GM12878 (cell line): ENCODE data around the gene DLG2. TPM values are rescaled to one million over a fixed set of nuclear protein-coding genes. Genes with fewer than 3 reads are reported as not detected.

Source experiments
- ATAC-seq: fragments of 200-7000 bp; cut with Tn5 transposase; 3 replicates; pipeline ENCODE4 v1.9.1; 2020; ENCODE audit warnings: mild to moderate bottlenecking, moderate library complexity
- BruUV-seq: library from RNA; stranded (reverse); fragments of 400-500 nt; replicated peaks from 2 replicates; lab custom pipeline; 2021; lab: Mats Ljungman, UMichigan
- CTCF ChIA-PET: fragments of 300-600 bp; sonication (Branson Sonifier 250); formaldehyde crosslinking; extraction: SDS; loops from one replicate; lab custom pipeline; 2021; ENCODE audit warnings: inconsistent platforms; lab: Yijun Ruan, JAX
- POLR2A ChIA-PET: fragments of 350-600 bp; formaldehyde crosslinking; extraction: SDS; loops from one replicate; lab custom pipeline; 2021; ENCODE audit warnings: inconsistent platforms; lab: Charles Lee
- RAD21 ChIA-PET: fragments of 300-600 bp; sonication (Branson Sonifier 250); formaldehyde crosslinking; loops from one replicate; lab custom pipeline; 2023; ENCODE audit warnings: antibody characterized with exemption; ENCODE audit not compliant: unreplicated experiment; lab: Charles Lee
- SMC1A ChIA-PET: fragments of 300-600 bp; sonication (Branson Sonifier 250); formaldehyde crosslinking; loops from one replicate; lab custom pipeline; 2023; ENCODE audit not compliant: unreplicated experiment, uncharacterized antibody; lab: Charles Lee
- DNase-seq: peaks from one replicate; pipeline ENCODE4 v3.0.0-alpha.2; 2011; ENCODE audit warnings: low read depth, low spot score
- FAIRE-seq: peaks from 3 replicates; lab custom pipeline; 2011; peaks lifted over from hg19 to GRCh38; lab: Jason Lieb, UNC
- H2AFZ ChIP-seq: 2 replicates; pipeline ENCODE4 v1.6.0; 2011; ENCODE audit warnings: low read depth, low read length, control low read depth; ENCODE audit not compliant: control insufficient read depth
- H3K27ac ChIP-seq: 2 replicates; pipeline ENCODE4 v1.5.1; 2011; ENCODE audit warnings: control low read depth; ENCODE audit not compliant: control insufficient read depth, insufficient read depth
- H3K27me3 ChIP-seq, 2 experiments: replicated peaks in 1 of 2; 2 replicates each; pipeline versions ENCODE4 v1.6.0 to v1.6.1; 2011; ENCODE audit warnings: low read length in 1 of 2; ENCODE audit not compliant: control insufficient read depth in 2 of 2, insufficient read depth in 2 of 2
- H3K36me3 ChIP-seq, 2 experiments: 2 replicates each; pipeline ENCODE4 v1.5.1; 2011; ENCODE audit warnings: low read length in 1 of 2; ENCODE audit not compliant: control insufficient read depth in 2 of 2, insufficient read depth in 2 of 2
- H3K4me1 ChIP-seq: 2 replicates; pipeline ENCODE4 v1.6.1; 2011; ENCODE audit warnings: mild to moderate bottlenecking, low read length, moderate library complexity, mixed read lengths; ENCODE audit not compliant: control insufficient read depth, insufficient read depth
- H3K4me2 ChIP-seq: 2 replicates; pipeline ENCODE4 v1.6.0; 2011; ENCODE audit warnings: control low read depth; ENCODE audit not compliant: control insufficient read depth, insufficient read depth
- H3K4me3 ChIP-seq: fragments of 200-600 bp; sonication (generic); 2 replicates; pipeline ENCODE4 v1.5.1; 2016
- H3K79me2 ChIP-seq: 2 replicates; pipeline ENCODE4 v1.6.0; 2011; ENCODE audit warnings: low read length; ENCODE audit not compliant: control insufficient read depth, insufficient read depth
- H3K9ac ChIP-seq: 2 replicates; pipeline ENCODE4 v1.8.0; 2011; ENCODE audit warnings: low read length, control low read depth, mixed read lengths; ENCODE audit not compliant: control insufficient read depth, insufficient read depth
- H3K9me3 ChIP-seq: replicated peaks from 3 replicates; pipeline ENCODE4 v1.5.1; 2011; ENCODE audit warnings: mild to moderate bottlenecking, low read length; ENCODE audit not compliant: control insufficient read depth, insufficient read depth
- H4K20me1 ChIP-seq: 2 replicates; pipeline ENCODE4 v1.6.0; 2011; ENCODE audit not compliant: control insufficient read depth, insufficient read depth
- BHLHE40 ChIP-seq, 2 experiments: fragments of 450-650 bp in 1 of 2; IDR thresholded peaks; 2 replicates each; pipeline ENCODE4 v1.6.1; 2011 to 2017; ENCODE audit warnings: low read depth in 2 of 2, borderline replicate concordance in 1 of 2, improper control_type of control experiment in 1 of 2, low read length in 1 of 2, mild to moderate bottlenecking in 1 of 2
- CREM ChIP-seq: IDR thresholded peaks from 2 replicates; pipeline ENCODE4 v1.6.1; 2014; ENCODE audit warnings: antibody characterized with exemption, low read depth
- E2F4 ChIP-seq: IDR thresholded peaks from 2 replicates; pipeline ENCODE4 v1.6.1; 2012; ENCODE audit warnings: low read depth, low read length, improper control_type of control experiment
- EED ChIP-seq: sonication (generic); IDR thresholded peaks from 2 replicates; pipeline ENCODE4 v1.6.1; 2016; ENCODE audit warnings: antibody characterized with exemption, low read depth
- EP300 ChIP-seq, 2 experiments: fragments of 150-350 bp in 1 of 2; IDR thresholded peaks; 2 replicates each; pipeline ENCODE4 v1.6.1; 2011 to 2012; ENCODE audit warnings: low read depth in 2 of 2, low read length in 2 of 2, borderline replicate concordance in 1 of 2, improper control_type of control experiment in 1 of 2, inconsistent platforms in 1 of 2; ENCODE audit not compliant: control insufficient read depth in 1 of 2
- IKZF1 ChIP-seq: fragments of 450-650 bp; conservative IDR thresholded peaks from 2 replicates; pipeline ENCODE4 v1.6.1; 2017; ENCODE audit warnings: antibody characterized with exemption, mild to moderate bottlenecking
- JUND ChIP-seq: IDR thresholded peaks from 2 replicates; pipeline ENCODE4 v1.6.1; 2012; ENCODE audit warnings: low read depth, mild to moderate bottlenecking, low read length, improper control_type of control experiment, moderate library complexity
- KAT2A ChIP-seq: conservative IDR thresholded peaks from 2 replicates; pipeline ENCODE4 v1.6.1; 2011; ENCODE audit warnings: low read depth, low read length; ENCODE audit not compliant: control insufficient read depth
- KDM1A ChIP-seq: fragments of 200-600 bp; sonication (generic); IDR thresholded peaks from 2 replicates; pipeline ENCODE4 v1.6.1; 2016; ENCODE audit warnings: borderline replicate concordance
- SMAD1 ChIP-seq: fragments of 450-650 bp; IDR thresholded peaks from 2 replicates; pipeline ENCODE4 v1.6.1; 2018; ENCODE audit warnings: mild to moderate bottlenecking, low read depth; ENCODE audit not compliant: partially characterized antibody
- SRF ChIP-seq, 2 experiments: IDR thresholded peaks; 2 replicates each; pipeline ENCODE4 v1.6.1; 2011; ENCODE audit warnings: low read depth in 2 of 2, low read length in 2 of 2, mild to moderate bottlenecking in 1 of 2, moderate library complexity in 1 of 2
- SUPT20H ChIP-seq: IDR thresholded peaks from 2 replicates; pipeline ENCODE4 v1.6.1; 2011; ENCODE audit warnings: low read depth, mild to moderate bottlenecking, low read length, moderate library complexity, borderline replicate concordance; ENCODE audit not compliant: control insufficient read depth
- ZNF622 ChIP-seq: fragments of 450-650 bp; IDR thresholded peaks from 2 replicates; pipeline ENCODE4 v1.6.1; 2017; ENCODE audit warnings: mild to moderate bottlenecking, inconsistent platforms
- WGBS: methylation state at CpG from one replicate; pipeline ENCODE4 v1.1.6; 2016; ENCODE audit warnings: low lambda C conversion rate; ENCODE audit not compliant: insufficient replicate concordance, insufficient coverage; ENCODE audit errors: missing lambda C conversion rate; 5-methylcytosine and 5-hydroxymethylcytosine counted together
- in situ Hi-C: fragments of 300-500 bp; cut with MboI; formaldehyde crosslinking; loops from 9 replicates; pipeline ENCODE4 v1.14.3; 2018; ENCODE audit warnings: mixed read lengths
- intact Hi-C: fragments of 100-400 bp; cut with micrococcal nuclease; formaldehyde crosslinking; loops from one replicate; pipeline ENCODE4 v1.14.2; 2022; ENCODE audit not compliant: unreplicated experiment
- polyA plus RNA-seq, 11 experiments: library from polyadenylated mRNA; depleted of rRNA in 4 of 11; unstranded in 6 of 11; stranded (reverse) in 5 of 11; fragments of >200 nt; fragmentation: Nextera tagmentation in 4 of 11; fragmentation: Illumina TruSeq in 1 of 11; extraction: Ambion mirVana in 4 of 11; extraction: Trizol in 1 of 11; gene quantifications; 1 replicate in 1 of 11; 2 replicates in 10 of 11; pipeline versions ENCODE4 v1.2.1 to v1.2.3, GENCODE V29; 2011 to 2016; ENCODE audit warnings: inconsistent platforms in 2 of 11, missing spikeins in 2 of 11, low read depth in 1 of 11
- total RNA-seq, 4 experiments: library from RNA; depleted of rRNA in 3 of 4; stranded (reverse); fragments of >200 nt in 3 of 4; fragmentation: Illumina TruSeq in 1 of 4; extraction: Trizol in 1 of 4; gene quantifications; 2 replicates each; pipeline versions ENCODE4 v1.2.1 to v1.2.3, GENCODE V29; 2013 to 2021
- TF ChIP-seq, protein P1 (sequence below): fragments of 450-650 bp; IDR thresholded peaks from 2 replicates; pipeline ENCODE4 v1.6.1; 2017; ENCODE audit warnings: mild to moderate bottlenecking, low read depth, inconsistent platforms; ENCODE audit not compliant: poor library complexity, severe bottlenecking

Gene DLG2
- total and polyA plus RNA-seq, 10 of the 15 experiments (the other 5 are each of a cell fraction or from before 2014, with no cell fraction given), result 0.09 to 0.98 (median 0.35) TPM

- ATAC-seq, result no peak
- TF ChIP-seq BHLHE40 (IDR thresholded peaks at IDR 0.05; ENCODE audit: borderline replicate concordance in 1 of 2, low read depth in 2 of 2, low read length in 1 of 2) (no peak), EP300 (IDR thresholded peaks at IDR 0.05; ENCODE audit: borderline replicate concordance in 1 of 2, control insufficient read depth in 1 of 2, low read depth in 2 of 2, low read length in 2 of 2) (no peak), ZNF622 (no peak), SUPT20H (no peak), E2F4 (no peak), KDM1A (no peak), IKZF1 (no peak), SRF (IDR thresholded peaks at IDR 0.05; ENCODE audit: low read depth in 2 of 2, low read length in 2 of 2) (no peak), JUND (no peak), EED (no peak), KAT2A (no peak), SMAD1 (no peak), CREM (no peak)
- TF ChIP-seq, protein P1, sequence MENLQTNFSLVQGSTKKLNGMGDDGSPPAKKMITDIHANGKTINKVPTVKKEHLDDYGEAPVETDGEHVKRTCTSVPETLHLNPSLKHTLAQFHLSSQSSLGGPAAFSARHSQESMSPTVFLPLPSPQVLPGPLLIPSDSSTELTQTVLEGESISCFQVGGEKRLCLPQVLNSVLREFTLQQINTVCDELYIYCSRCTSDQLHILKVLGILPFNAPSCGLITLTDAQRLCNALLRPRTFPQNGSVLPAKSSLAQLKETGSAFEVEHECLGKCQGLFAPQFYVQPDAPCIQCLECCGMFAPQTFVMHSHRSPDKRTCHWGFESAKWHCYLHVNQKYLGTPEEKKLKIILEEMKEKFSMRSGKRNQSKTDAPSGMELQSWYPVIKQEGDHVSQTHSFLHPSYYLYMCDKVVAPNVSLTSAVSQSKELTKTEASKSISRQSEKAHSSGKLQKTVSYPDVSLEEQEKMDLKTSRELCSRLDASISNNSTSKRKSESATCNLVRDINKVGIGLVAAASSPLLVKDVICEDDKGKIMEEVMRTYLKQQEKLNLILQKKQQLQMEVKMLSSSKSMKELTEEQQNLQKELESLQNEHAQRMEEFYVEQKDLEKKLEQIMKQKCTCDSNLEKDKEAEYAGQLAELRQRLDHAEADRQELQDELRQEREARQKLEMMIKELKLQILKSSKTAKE, result no peak
- Histone ChIP-seq H2AFZ (no peak overlapping the region), H3K4me1 (no peaks in the 10 kb centered on the region), H3K79me2 (no peaks in the 10 kb centered on the region), H3K4me3 (no peak overlapping the region), H4K20me1 (no peaks in the 10 kb centered on the region), H3K9me3 (no peaks in the 10 kb centered on the region; the same call in 2 of the 3 replicates), H3K27me3 (no peaks in the 10 kb centered on the region), H3K36me3 (no peaks in the 10 kb centered on the region), H3K27ac (no peak overlapping the region), H3K4me2 (no peak overlapping the region), H3K9ac (no peak overlapping the region)
- ChIA-PET POLR2A (no interaction called here), SMC1A (no interaction called here), RAD21 (no interaction called here), CTCF (no interaction called here)
- no peak for FAIRE-seq
- WGBS, result 43% methylated on average over 2 of the region's 2 CpGs
- intact Hi-C loops (no loop called here), in situ Hi-C loops (no loop called here)
- no TSS peak for BruUV-seq
- DNase-seq, result no peak
These were observed 141.2 kb downstream of the DLG2 start for GRCh38 chr11:85485902-85486301.
